GM19397 (cell line): ENCODE measurements around the gene MXD4.
A peak's percentile ranks its signal among the peaks of the same experiment; 100 is the strongest.

ENCODE experiments used
- ATAC-seq: cut with Tn5 transposase; IDR thresholded peaks from one replicate; pipeline ENCODE4 v1.9.1; 2021; ENCODE audit warnings: mild to moderate bottlenecking, moderate library complexity; ENCODE audit not compliant: unreplicated experiment

MXD4 gene

GRCh38 chr4:2292646-2293108, 30.8 kb upstream of the MXD4 start:
- no peak for ATAC-seq

GRCh38 chr4:2291705-2292645, 30.1 kb upstream of the MXD4 start:
- no peak for ATAC-seq

GRCh38 chr4:2290974-2291704, 29.2 kb upstream of the MXD4 start:
- ATAC-seq: no peak

- ATAC-seq: no peak
These were observed 28.6 kb upstream of the MXD4 start for GRCh38 chr4:2290488-2290887.

- no peak for ATAC-seq
These were observed 28.0 kb upstream of the MXD4 start for GRCh38 chr4:2289955-2290333.

- no peak for ATAC-seq
These were observed 27.5 kb upstream of the MXD4 start for GRCh38 chr4:2289311-2289954.

- ATAC-seq: no peak
These were observed 26.2 kb upstream of the MXD4 start for GRCh38 chr4:2288051-2288541.

- no peak for ATAC-seq
These were observed 25.6 kb upstream of the MXD4 start for GRCh38 chr4:2287594-2287915.

- no peak for ATAC-seq
These were observed 25.1 kb upstream of the MXD4 start for GRCh38 chr4:2286904-2287593.

- no peak for ATAC-seq
These were observed 23.9 kb upstream of the MXD4 start for GRCh38 chr4:2285613-2286381.

GRCh38 chr4:2284934-2285612, 23.2 kb upstream of the MXD4 start:
- no peak for ATAC-seq

GRCh38 chr4:2284161-2284933, 22.4 kb upstream of the MXD4 start:
- ATAC-seq: no peak

- ATAC-seq: no peak
These were observed 21.3 kb upstream of the MXD4 start for GRCh38 chr4:2283199-2283711.

- ATAC-seq: peak; percentile 61
These were observed 19.9 kb upstream of the MXD4 start for GRCh38 chr4:2281575-2282343.

- no peak for ATAC-seq
These were observed 18.8 kb upstream of the MXD4 start for GRCh38 chr4:2280531-2281300.

- ATAC-seq: no peak
These were observed 16.0 kb upstream of the MXD4 start for GRCh38 chr4:2277956-2278355.
